Measurements from ENCODE around the gene BCL2. TPM values are rescaled to one million over a fixed set of nuclear protein-coding genes. Genes with fewer than 3 reads are reported as not detected.
A peak's percentile ranks its signal among the peaks of the same experiment; 100 is the strongest.

BCL2 gene
- polyA plus RNA-seq, 1 of the 3 experiments (the other 2 are of a cell fraction): 1.5 TPM

GRCh38 chr18:63236921-63237846 is 82.4 kb downstream of the BCL2 start:
- no peaks in the 10 kb centered on the region for H3K36me3 ChIP-seq (replicated peaks in 1 of 2; ENCODE audit: control insufficient read depth in 1 of 2, insufficient read depth in 2 of 2, low read length in 1 of 2)
- peak overlapping the region; percentile 78; the same call in 1 of the 2 replicates for H2AFZ ChIP-seq (ENCODE audit: low read depth)
- no peak overlapping the region for H3K9ac ChIP-seq
- H3K79me2 ChIP-seq (ENCODE audit: insufficient read depth): no peaks in the 10 kb centered on the region
- no peak for TF ChIP-seq POLR2AphosphoS5 (IDR thresholded peaks at IDR 0.05; ENCODE audit: low read depth, low read length)
- TF ChIP-seq IRF3 (IDR thresholded peaks at IDR 0.05; ENCODE audit: low read depth, low read length): no peak
- TF ChIP-seq PBX3 (IDR thresholded peaks at IDR 0.05): no peak
- no peak for TF ChIP-seq GATA2 (CRISPR knock-in tag; IDR thresholded peaks at IDR 0.05)
- peaks cover 4% of the 10 kb centered on the region for H3F3A ChIP-seq (replicated peaks; ENCODE audit: insufficient read depth)
- H3K27me3 ChIP-seq (ENCODE audit: insufficient read depth): no peaks in the 10 kb centered on the region
- POLR2A ChIA-PET: no interaction called here
- no peaks in the 10 kb centered on the region for H3K9me2 ChIP-seq
- H3K4me1 ChIP-seq (ENCODE audit: control insufficient read depth in 1 of 2, insufficient read depth in 2 of 2, low read depth in 1 of 2, low read length in 1 of 2): peaks cover 0 to 6% of the 10 kb centered on the region in 2 experiments; a peak in 2 of 4 replicates
- H4K20me1 ChIP-seq (ENCODE audit: insufficient read depth): no peaks in the 10 kb centered on the region
- no peak for DNase-seq
- H3K27ac ChIP-seq (ENCODE audit: low read depth in 2 of 2, low read length in 1 of 2): peak overlapping the region; percentile 64 to 78
- CTCF ChIA-PET: interaction anchor here (0.9 kb wide), 1 partner anchor 81 kb away, joined by 3 read pairs; no protein-coding TSS in a partner anchor
- peak overlapping the region; percentile 62; the same call in 1 of the 2 replicates for H3K4me2 ChIP-seq
- no peaks in the 10 kb centered on the region for H3K9me3 ChIP-seq
- no peak overlapping the region for H3K4me3 ChIP-seq (ENCODE audit: low read depth in 2 of 2, low read length in 1 of 2)
- 92% methylated on average over 15 of the region's 21 CpGs for WGBS (ENCODE audit: low lambda C conversion rate)

- Histone ChIP-seq H3K79me2 (ENCODE audit: insufficient read depth) (no peaks in the 10 kb centered on the region), H2AFZ (ENCODE audit: low read depth) (no peak overlapping the region), H3K27me3 (ENCODE audit: insufficient read depth) (no peaks in the 10 kb centered on the region), H3K27ac (ENCODE audit: low read depth in 2 of 2, low read length in 1 of 2) (no peak overlapping the region), H3K4me1 (ENCODE audit: control insufficient read depth in 1 of 2, insufficient read depth in 2 of 2, low read depth in 1 of 2, low read length in 1 of 2) (peaks cover 0 to 6% of the 10 kb centered on the region in 2 experiments; a peak in 2 of 4 replicates), H3K4me3 (ENCODE audit: low read depth in 2 of 2, low read length in 1 of 2) (no peak overlapping the region), H3F3A (replicated peaks; ENCODE audit: insufficient read depth) (peaks cover 4% of the 10 kb centered on the region), H3K9ac (no peak overlapping the region), H3K9me3 (no peaks in the 10 kb centered on the region), H4K20me1 (ENCODE audit: insufficient read depth) (no peaks in the 10 kb centered on the region), H3K4me2 (no peak overlapping the region), H3K36me3 (replicated peaks in 1 of 2; ENCODE audit: control insufficient read depth in 1 of 2, insufficient read depth in 2 of 2, low read length in 1 of 2) (no peaks in the 10 kb centered on the region), H3K9me2 (no peaks in the 10 kb centered on the region)
- CTCF ChIA-PET: no interaction called here
- POLR2A ChIA-PET: no interaction called here
- TF ChIP-seq CTCF (IDR thresholded peaks at IDR 0.05) (no peak), IRF3 (IDR thresholded peaks at IDR 0.05; ENCODE audit: low read depth, low read length) (no peak), EP300 (IDR thresholded peaks at IDR 0.05; ENCODE audit: borderline replicate concordance in 1 of 2, low read depth in 1 of 2, low read length in 1 of 2) (no peak), USF1 (IDR thresholded peaks at IDR 0.05; ENCODE audit: borderline replicate concordance, low read depth) (no peak), SMC3 (IDR thresholded peaks at IDR 0.05; ENCODE audit: low read depth, low read length) (no peak), MEF2A (IDR thresholded peaks at IDR 0.05; ENCODE audit: borderline replicate concordance, low read depth) (no peak), ELF1 (IDR thresholded peaks at IDR 0.05) (no peak), RAD21 (IDR thresholded peaks at IDR 0.05; ENCODE audit: low read length) (no peak), MAX (IDR thresholded peaks at IDR 0.05; ENCODE audit: low read depth) (no peak), POLR2AphosphoS5 (IDR thresholded peaks at IDR 0.05; ENCODE audit: low read depth, low read length) (no peak), RXRA (IDR thresholded peaks at IDR 0.05; ENCODE audit: borderline replicate concordance, low read depth) (no peak), EZH2phosphoT487 (IDR thresholded peaks at IDR 0.05; ENCODE audit: borderline replicate concordance, low read depth) (no peak), NRF1 (IDR thresholded peaks at IDR 0.05; ENCODE audit: low read depth, low read length) (no peak)
- DNase-seq: no peak
- 88% methylated on average over 13 of the region's 14 CpGs for WGBS (ENCODE audit: low lambda C conversion rate)
Observed at GRCh38 chr18:63236406-63236805, 83.2 kb downstream of the BCL2 start.

Data from SK-N-SH (cell line).